T-helper 1 cell (primary cell): ENCODE data around the gene TP53BP1.

ENCODE experiments used
- DNase-seq, 5 donors: peaks; one replicate each; pipeline ENCODE4 v3.0.0-alpha.2; 2012 to 2020

The TP53BP1 gene

GRCh38 chr15:43519196-43519595, 26.2 kb upstream of the TP53BP1 start:
- DNase-seq: no peak

DNA sequence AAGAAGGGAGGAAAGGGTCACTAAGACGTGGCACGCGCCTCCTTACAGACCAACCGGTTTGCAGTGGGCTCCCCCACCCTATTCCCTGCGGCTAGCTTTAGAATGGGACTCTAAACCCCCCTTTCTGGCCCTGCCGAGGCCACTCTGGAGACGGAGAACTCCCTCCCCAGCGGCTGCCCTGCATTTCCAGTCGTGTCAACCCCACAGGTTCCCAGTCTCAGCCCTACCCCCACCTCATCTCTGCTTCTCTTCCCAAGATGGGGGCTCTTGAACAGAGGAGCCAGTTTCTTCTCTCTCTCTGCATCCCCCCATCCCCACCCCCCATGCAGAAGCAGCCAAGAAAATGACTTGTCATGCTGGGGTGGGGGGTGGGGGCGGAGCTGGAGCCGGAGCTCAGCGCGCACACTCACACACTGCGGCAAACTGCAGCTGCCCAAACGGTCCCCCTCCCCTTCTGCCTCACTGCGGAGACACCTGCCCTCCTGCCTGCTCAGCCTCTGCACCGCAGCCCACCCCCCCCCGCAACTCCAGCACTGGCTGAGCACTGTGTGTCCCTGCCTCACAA, 25.3 kb upstream of the TP53BP1 start:
- DNase-seq: no peak

- no peak for DNase-seq
These were observed 24.6 kb upstream of the TP53BP1 start, which contains the start of gene MAP1A for GRCh38 chr15:43517354-43518196. Gene MAP1A, plus strand, starts transcription at chr15:43517608. Its CDS starts 3,866 bp downstream, at chr15:43521474.

- no peak for DNase-seq
These were observed 23.9 kb upstream of the TP53BP1 start for GRCh38 chr15:43516801-43517353.

- no peak for DNase-seq
These were observed 23.2 kb upstream of the TP53BP1 start for GRCh38 chr15:43516185-43516584.

GRCh38 chr15:43515741-43516140, 22.8 kb upstream of the TP53BP1 start:
- no peak for DNase-seq

- DNase-seq: peak in 1 of 5 donors; percentile 53
These were observed 21.5 kb upstream of the TP53BP1 start for GRCh38 chr15:43514241-43515057.

DNA sequence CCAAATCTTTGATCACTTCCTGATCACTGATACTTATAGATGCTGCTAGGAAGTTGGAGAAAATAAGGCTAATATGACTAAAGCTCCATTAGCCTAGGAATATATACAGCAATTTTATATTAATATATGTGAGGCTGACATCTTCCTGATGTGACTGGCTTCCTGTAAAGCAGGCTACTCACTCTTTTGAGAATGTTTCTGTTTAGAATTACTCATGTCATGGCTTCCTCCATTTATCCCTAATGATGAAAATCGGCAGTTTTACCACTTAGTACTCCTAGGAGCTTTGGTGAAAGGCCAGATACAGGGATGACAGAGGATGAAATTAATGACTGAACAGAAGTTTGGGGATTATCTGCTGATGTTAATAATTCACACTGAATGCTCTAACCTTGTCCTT, 20.6 kb upstream of the TP53BP1 start:
- DNase-seq: no peak

DNA sequence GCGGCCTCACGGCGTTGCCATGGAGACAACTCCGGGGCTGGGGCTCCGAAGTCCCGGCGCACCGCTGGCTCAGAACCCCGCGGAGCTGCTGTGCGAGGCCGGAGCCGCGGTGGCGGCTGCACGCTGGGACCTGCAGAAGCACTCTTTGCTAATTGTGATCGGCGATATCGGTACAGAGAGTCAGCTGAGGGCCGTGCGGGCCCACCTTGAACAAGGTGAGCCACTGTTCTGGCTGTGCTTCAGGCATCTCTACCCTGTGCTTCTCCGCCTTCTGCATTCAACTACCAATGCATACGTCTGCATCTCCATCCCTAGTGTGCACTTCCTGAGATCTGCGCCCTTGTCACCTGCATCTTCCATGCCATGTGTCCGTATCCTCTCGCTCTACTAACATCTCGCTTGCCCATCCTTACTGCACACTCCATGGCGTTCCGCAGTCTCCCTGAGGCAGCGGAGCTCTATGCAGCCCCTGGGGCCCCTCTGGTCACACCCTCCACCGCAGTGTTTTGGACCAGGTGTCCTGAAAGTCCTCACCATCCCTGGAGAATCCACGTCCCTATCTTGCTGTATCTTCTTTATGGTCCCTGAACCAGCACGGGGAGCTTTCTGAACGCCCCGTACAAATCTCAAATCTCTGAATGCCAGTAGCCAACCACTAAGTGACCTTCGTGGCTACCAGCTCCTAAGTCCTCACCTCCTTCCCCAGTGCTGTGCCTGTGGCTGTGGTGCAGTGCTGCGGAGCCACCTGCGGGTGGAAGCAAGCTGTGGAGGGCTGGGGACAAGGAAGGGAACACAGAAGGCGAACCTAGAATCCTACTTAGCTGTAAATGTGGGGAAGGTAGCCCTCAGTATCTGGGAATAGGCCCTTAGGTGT, 18.3 kb upstream of the TP53BP1 start:
- peak in 2 of 5 donors; percentile 6 to 20 for DNase-seq

- DNase-seq: peak; percentile 92 to 99 (median 95)
These were observed 17.4 kb upstream of the TP53BP1 start for GRCh38 chr15:43510200-43511011.

DNA sequence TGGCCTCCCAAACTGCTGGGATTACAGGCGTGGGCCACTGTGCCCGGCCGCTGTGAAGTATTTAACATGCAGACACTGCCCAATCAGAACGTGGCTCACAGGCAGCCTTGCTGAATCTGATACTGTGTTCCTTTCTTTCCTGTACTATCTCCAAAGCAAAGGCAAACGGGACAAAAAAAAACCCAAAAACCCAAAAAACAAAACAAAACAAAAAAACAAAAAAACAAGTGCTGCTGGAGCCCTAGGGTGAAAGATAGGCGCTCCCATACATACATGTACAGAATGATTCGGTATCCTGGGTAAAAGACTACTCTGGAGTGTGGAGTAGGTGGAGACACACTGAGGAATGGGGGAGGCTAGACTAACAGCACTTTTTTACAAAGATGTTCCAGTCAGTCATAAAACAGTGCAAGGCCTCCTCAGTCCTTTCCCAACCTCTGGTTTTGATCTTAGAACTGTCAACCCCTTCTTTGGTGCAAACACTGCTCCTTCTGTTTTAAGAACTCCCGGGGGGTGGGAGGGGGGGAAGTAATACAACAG, 16.8 kb upstream of the TP53BP1 start:
- no peak for DNase-seq

DNA sequence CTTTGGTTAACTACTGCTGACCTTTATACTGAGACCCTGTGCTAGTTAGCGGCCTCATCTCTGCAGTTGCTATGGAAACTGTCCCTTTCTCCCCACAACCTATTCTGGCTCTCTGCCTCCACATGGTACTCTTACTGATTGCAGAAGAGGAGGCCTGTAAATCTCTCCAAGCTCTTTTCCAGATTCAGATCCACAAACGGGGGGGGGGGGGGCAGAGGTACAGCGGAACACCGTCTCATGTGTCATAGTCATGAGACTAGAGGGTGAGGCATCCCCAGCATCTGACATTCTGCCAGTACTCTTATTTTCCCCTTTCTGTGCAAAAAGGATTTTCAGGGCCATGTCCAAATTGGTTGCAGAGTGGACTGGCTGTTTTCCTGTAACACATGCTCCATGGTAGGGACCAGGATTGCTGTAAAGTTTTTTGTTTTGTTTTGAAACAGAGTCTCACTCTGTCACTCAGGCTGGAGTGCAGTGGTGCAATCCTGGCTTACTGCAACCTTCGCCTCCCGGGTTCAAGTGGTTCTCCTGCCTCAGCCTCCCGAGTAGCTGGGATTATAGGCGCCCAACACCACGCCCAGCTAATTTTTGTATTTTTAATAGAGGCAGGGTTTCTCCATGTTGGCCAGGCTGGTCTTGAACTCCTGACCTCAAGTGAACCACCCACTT, 16.2 kb upstream of the TP53BP1 start:
- no peak for DNase-seq

DNA sequence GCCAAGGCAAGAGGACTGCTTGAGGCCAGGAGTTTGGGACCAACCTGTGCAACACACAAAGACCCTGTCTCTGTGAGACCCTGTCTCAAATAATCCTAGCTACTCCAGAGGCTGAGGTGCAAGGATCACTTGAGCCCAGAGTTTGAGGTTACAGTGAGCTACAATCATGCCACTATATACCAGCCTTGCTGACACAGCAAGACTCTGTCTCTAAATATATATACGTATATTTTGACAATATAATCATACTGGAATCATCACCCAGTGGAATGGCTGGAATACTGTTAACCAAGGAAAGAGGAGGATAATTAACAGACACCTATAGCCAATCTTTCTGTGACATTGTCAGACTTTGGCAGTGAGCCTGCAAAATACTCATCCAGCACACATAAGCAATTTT, 15.5 kb upstream of the TP53BP1 start:
- DNase-seq: no peak

DNA sequence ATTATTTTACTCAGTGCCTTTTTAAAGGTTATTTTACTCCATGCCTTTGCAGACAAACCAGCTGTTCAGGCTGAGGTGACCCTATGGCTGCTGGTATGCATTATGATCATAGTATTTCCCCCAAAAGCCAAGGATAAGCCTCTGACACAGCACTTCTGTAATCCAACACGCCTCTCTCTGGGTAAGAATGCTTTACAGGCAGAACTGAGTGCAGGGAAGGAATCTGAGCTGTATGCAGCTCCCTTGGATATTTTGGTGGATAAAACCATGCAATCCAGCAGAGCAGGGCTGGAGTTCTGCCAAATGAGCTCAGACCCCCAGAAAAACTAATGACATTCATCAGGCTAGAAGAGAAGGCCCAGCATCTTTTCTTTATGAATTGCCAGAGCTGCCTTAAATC, 12.8 kb upstream of the TP53BP1 start:
- DNase-seq: no peak

GRCh38 chr15:43499635-43500034, 6.7 kb upstream of the TP53BP1 start:
- no peak for DNase-seq

DNA sequence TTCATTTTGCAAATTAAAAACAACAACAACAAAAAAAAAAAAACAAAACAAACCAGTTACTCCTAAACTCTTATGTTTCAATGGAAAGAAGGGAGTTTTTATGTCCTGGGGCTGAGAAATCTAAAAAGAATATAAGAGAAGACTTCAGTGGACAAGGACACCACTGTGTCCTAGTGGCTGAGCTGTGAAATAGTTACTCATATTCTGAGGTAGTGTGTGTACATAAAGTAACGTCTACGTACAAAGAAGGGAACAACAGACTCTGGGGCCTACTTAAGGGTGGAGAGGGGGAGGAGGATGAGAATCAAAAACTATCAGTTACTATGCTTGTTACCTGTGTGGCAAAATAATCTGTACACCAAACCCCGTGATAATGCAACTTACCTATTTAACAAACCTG, 6.0 kb upstream of the TP53BP1 start:
- DNase-seq: no peak

GRCh38 chr15:43493703-43494472, 932 bp upstream of the TP53BP1 start:
- no peak for DNase-seq

DNA sequence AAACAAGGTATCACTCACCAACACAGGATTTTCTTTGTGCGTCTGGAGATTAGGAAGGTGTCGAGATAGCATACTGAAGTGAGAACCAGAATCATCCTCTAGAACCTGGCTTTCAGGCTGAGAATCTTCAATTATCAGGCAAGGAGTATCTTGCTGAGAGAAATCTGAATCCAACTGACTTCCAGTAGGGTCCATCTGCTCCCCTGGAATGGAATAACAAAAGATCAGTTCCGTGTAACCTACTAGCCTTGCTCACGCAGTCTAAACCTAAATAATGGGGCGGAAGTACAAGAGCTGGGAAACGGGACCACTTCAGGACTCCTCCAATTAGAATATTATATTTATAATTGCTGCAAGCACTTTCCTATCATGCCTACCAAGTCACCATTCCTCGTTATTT, 690 bp downstream of the TP53BP1 start:
- DNase-seq: no peak

DNA sequence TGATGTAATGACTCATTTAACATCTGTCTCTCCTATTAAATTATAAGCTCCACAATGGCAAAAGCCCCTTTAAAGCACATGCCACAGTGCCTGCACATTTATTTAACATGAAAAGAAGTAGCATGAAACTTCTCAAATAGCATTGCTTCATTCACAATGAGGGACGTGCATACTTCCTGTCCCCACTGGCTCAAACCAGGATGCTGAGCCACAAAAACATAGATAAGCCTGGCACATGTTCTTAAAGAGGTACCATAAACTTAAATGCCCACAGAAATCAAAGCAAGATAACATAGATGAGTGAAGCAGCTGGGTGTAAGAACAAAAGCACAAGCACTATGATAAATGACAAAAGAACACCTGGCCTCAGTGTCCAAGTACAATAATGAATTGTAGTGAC, 3.8 kb downstream of the TP53BP1 start:
- no peak for DNase-seq

GRCh38 chr15:43488790-43489189, 4.2 kb downstream of the TP53BP1 start:
- DNase-seq: no peak
